Adrenal gland (tissue), 12 donors: ENCODE results near the gene BCAS3. TPM values are rescaled to one million over a fixed set of nuclear protein-coding genes. Genes with fewer than 3 reads are reported as not detected.

ENCODE experiments used
- DNase-seq, 7 donors: peaks; one replicate each; pipeline ENCODE4 v3.0.0-alpha.2; 2019 to 2020
- H3K27ac ChIP-seq, 5 donors: fragments of 200-600 bp; sonication (generic) in 4 of 5; 1 replicate in 3 of 5; 2 replicates in 2 of 5; pipeline versions ENCODE4 v1.5.1 to v1.8.0; 2016 to 2020; ENCODE audit warnings: mild to moderate bottlenecking in 1 of 5
- H3K27me3 ChIP-seq: fragments of 200-600 bp; 2 replicates; pipeline ENCODE4 v1.8.0; 2021
- H3K36me3 ChIP-seq, 2 donors: fragments of 200-600 bp; replicated peaks in 1 of 2; 1 replicate in 1 of 2; 2 replicates in 1 of 2; pipeline versions ENCODE4 v1.5.1 to v1.8.0; 2018 to 2022
- H3K4me1 ChIP-seq, 2 donors: fragments of 200-600 bp; replicated peaks in 1 of 2; 1 replicate in 1 of 2; 2 replicates in 1 of 2; pipeline versions ENCODE4 v1.5.1 to v1.8.0; 2018 to 2021
- H3K4me3 ChIP-seq, 4 donors: fragments of 200-600 bp; sonication (generic) in 3 of 4; one replicate each; pipeline ENCODE4 v1.5.1; 2016 to 2018
- H3K9me3 ChIP-seq, 3 donors: fragments of 200-600 bp; sonication (generic) in 1 of 3; replicated peaks in 1 of 3; 1 replicate in 2 of 3; 2 replicates in 1 of 3; pipeline versions ENCODE4 v1.5.1 to v1.8.0; 2016 to 2021
- CTCF ChIP-seq, 6 experiments: fragments of 450-650 bp in 4 of 6; fragments of 200-600 bp in 2 of 6; sonication (generic) in 1 of 6; IDR thresholded peaks; 1 replicate in 5 of 6; 2 replicates in 1 of 6; pipeline versions ENCODE4 v1.5.1 to v1.8.0; 2016 to 2021; ENCODE audit warnings: antibody characterized with exemption in 6 of 6, mild to moderate bottlenecking in 2 of 6, moderate library complexity in 1 of 6
- POLR2A ChIP-seq, 2 donors: fragments of 450-650 bp; IDR thresholded peaks; one replicate each; pipeline ENCODE4 v1.6.1; 2017; ENCODE audit warnings: antibody characterized with exemption in 2 of 2, mild to moderate bottlenecking in 2 of 2, moderate library complexity in 1 of 2
- WGBS, 4 donors: extraction: QIAGEN DNeasy Blood & Tissue Kit in 2 of 4; methylation state at CpG; one replicate each; pipeline versions ENCODE4 v1.1.5 to v1.1.7; 2013 to 2017; 5-methylcytosine and 5-hydroxymethylcytosine counted together
- intact Hi-C, 2 donors: fragments of 100-400 bp; cut with DNase I; formaldehyde crosslinking; loops; one replicate each; pipeline versions ENCODE4 v1.14.1 to v1.15.0; 2022 to 2023
- polyA plus RNA-seq, 3 donors: library from polyadenylated mRNA; stranded (reverse); fragments of 200-250 nt in 2 of 3; fragments of 350-450 nt in 1 of 3; fragmentation: Illumina TruSeq in 1 of 3; extraction: RNeasy Lipid Tissue Mini Kit (QIAGEN cat#74804) in 1 of 3; gene quantifications; one replicate each; pipeline ENCODE4 v1.2.3, GENCODE V29; 2013 to 2014
- total RNA-seq, 9 donors: library from RNA; depleted of rRNA in 4 of 9; stranded (reverse); fragments of >200 nt in 4 of 9; fragments of 120-200 nt in 1 of 9; fragmentation: NEBNext Ultra II Directional in 1 of 9; extraction: Animal tissue kit (Norgen Biotek cat#: 25700) in 1 of 9; gene quantifications; one replicate each; pipeline versions ENCODE4 v1.1.0 to v1.2.4, GENCODE V29; 2013 to 2023
- donor health status: healthy with polysubstance abuse.
- donor health status: Bipolar disorder and iron deficiency.
- donor health status: DM: yes; HTN: yes; CAD: no.
- donor health status: DM: no; HTN: no; CAD: no.
- donor health status: DM: no; HTN: no; CAD: no.
- donor health status: DM: yes; HTN: yes; CAD: no.

BCAS3 gene
- total and polyA plus RNA-seq, 12 donors = 9.4 to 105 (median 29.0) TPM

GRCh38 chr17:61306003-61306402 is 628.4 kb downstream of the BCAS3 start:
- 90 to 94% (median 92%) methylated on average over 2 of the region's 2 CpGs for WGBS, 4 donors
- intact Hi-C loops = no loop called here
- H3K4me1 ChIP-seq = peaks cover 0 to 4% of the 10 kb centered on the region in 2 donors

GRCh38 chr17:61307905-61308886 is 630.5 kb downstream of the BCAS3 start:
- TF ChIP-seq POLR2A (IDR thresholded peaks at IDR 0.05) = no peak
- no peak for TF ChIP-seq CTCF (IDR thresholded peaks at IDR 0.05)
- Histone ChIP-seq H3K36me3 (no peaks in the 10 kb centered on the region), H3K27ac (peak overlapping the region in 2 of 5 donors; percentile 26 to 62), H3K4me3 (no peak overlapping the region), H3K4me1 (peaks cover 0 to 4% of the 10 kb centered on the region in 2 donors), H3K9me3 (no peaks in the 10 kb centered on the region), H3K27me3 (no peaks in the 10 kb centered on the region)
- intact Hi-C loops = no loop called here
- 62 to 70% (median 68%) methylated on average over 11 of the region's 11 CpGs for WGBS, 4 donors
- peak in 6 of 7 donors; percentile 22 to 54 (median 36) for DNase-seq

More at GRCh38 chr17:61306003-61306402, 628.4 kb downstream of the BCAS3 start:
- no peaks in the 10 kb centered on the region for H3K27me3 ChIP-seq
- H3K27ac ChIP-seq = no peak overlapping the region
- no peak overlapping the region for H3K4me3 ChIP-seq
- no peaks in the 10 kb centered on the region for H3K36me3 ChIP-seq
- H3K9me3 ChIP-seq = no peaks in the 10 kb centered on the region
- DNase-seq = no peak
- TF ChIP-seq CTCF (IDR thresholded peaks at IDR 0.05) = no peak
- no peak for TF ChIP-seq POLR2A (IDR thresholded peaks at IDR 0.05)

- WGBS, 4 donors = 82 to 90% (median 85%) methylated on average over 13 of the region's 13 CpGs
- no peaks in the 10 kb centered on the region for H3K9me3 ChIP-seq
- H3K27ac ChIP-seq = peak overlapping the region in 1 of 5 donors; percentile 62
- intact Hi-C loops = no loop called here
- TF ChIP-seq POLR2A (IDR thresholded peaks at IDR 0.05) (no peak), CTCF (IDR thresholded peaks at IDR 0.05) (no peak)
- no peaks in the 10 kb centered on the region for H3K36me3 ChIP-seq
- no peaks in the 10 kb centered on the region for H3K27me3 ChIP-seq
- H3K4me1 ChIP-seq = peaks cover 0 to 10% of the 10 kb centered on the region in 2 donors
- no peak for DNase-seq
- H3K4me3 ChIP-seq = no peak overlapping the region
These were observed 632.0 kb downstream of the BCAS3 start for GRCh38 chr17:61309362-61310256.

GRCh38 chr17:61310590-61310989 is 632.9 kb downstream of the BCAS3 start:
- no peaks in the 10 kb centered on the region for H3K36me3 ChIP-seq
- intact Hi-C loops = no loop called here
- no peak overlapping the region for H3K4me3 ChIP-seq
- 90 to 99% (median 95%) methylated on average over 6 of the region's 6 CpGs for WGBS, 4 donors
- DNase-seq = no peak
- H3K4me1 ChIP-seq = peaks cover 0 to 10% of the 10 kb centered on the region in 2 donors
- H3K9me3 ChIP-seq = no peaks in the 10 kb centered on the region
- no peak for TF ChIP-seq POLR2A (IDR thresholded peaks at IDR 0.05)
- TF ChIP-seq CTCF (IDR thresholded peaks at IDR 0.05) = no peak
- no peak overlapping the region for H3K27ac ChIP-seq
- no peaks in the 10 kb centered on the region for H3K27me3 ChIP-seq
